ENCODE data around the gene DCLK1.

DNA sequence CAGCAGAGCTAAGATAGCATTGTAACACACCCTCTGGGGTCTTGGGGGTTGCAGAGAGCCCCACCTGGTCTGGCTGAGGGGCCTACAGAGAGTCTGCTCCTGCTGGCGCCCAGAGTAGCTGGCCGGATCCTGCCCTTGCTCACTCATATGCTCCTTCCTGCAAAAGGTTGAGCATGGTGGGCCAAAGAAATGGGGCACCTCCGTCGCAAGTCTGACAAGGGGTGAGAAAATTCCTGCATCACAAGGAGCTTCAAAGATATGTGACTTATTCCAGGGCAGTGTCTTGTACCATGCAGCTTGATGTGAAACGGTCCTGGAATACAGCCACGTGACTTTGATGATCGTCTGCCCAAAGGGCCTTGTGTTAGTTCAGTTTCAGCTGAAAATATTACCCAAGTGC is 218.3 kb downstream of the DCLK1 start:
- TF ChIP-seq, protein P1, sequence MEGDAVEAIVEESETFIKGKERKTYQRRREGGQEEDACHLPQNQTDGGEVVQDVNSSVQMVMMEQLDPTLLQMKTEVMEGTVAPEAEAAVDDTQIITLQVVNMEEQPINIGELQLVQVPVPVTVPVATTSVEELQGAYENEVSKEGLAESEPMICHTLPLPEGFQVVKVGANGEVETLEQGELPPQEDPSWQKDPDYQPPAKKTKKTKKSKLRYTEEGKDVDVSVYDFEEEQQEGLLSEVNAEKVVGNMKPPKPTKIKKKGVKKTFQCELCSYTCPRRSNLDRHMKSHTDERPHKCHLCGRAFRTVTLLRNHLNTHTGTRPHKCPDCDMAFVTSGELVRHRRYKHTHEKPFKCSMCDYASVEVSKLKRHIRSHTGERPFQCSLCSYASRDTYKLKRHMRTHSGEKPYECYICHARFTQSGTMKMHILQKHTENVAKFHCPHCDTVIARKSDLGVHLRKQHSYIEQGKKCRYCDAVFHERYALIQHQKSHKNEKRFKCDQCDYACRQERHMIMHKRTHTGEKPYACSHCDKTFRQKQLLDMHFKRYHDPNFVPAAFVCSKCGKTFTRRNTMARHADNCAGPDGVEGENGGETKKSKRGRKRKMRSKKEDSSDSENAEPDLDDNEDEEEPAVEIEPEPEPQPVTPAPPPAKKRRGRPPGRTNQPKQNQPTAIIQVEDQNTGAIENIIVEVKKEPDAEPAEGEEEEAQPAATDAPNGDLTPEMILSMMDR (IDR thresholded peaks at IDR 0.05): no peak
- no peak for TF ChIP-seq POLR2A (IDR thresholded peaks at IDR 0.05)
